ENCODE results near the gene ZNF610.

The ZNF610 gene

DNA sequence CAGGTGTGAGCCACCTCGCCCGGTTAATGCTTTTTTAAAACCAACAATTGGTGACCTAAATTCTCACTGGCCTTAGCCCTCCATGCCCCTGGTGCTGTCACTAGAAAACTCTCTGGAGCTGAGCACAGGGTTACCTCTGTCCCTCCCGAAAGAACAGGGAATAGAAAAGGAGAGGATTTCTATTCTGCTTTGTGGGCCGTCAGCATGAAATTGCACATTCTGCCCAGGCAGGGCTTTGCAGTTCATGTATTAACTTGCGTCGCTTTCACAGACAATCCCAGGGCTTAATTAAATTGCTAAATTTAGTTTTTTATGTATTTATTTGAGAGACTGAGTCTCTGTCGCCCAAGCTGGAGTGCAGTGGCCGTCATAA lies 39.7 kb upstream of the ZNF610 start:
- H3K9me2 ChIP-seq (replicated peaks; ENCODE audit: insufficient read depth, low read length): no peaks in the 10 kb centered on the region
- peak overlapping the region; percentile 61; the same call in 1 of the 2 replicates for H3K4me2 ChIP-seq (ENCODE audit: low read depth, low read length)
- no peaks in the 10 kb centered on the region; the same call in 1 of the 2 replicates for H3K36me3 ChIP-seq (replicated peaks; ENCODE audit: insufficient read depth, low read length)
- no peaks in the 10 kb centered on the region for H3K9me3 ChIP-seq (replicated peaks; ENCODE audit: insufficient read depth, low read length)
- H2AFZ ChIP-seq (ENCODE audit: low read length): peak overlapping the region; percentile 71
- peak overlapping the region; percentile 64 for H3K4me3 ChIP-seq (ENCODE audit: low read length)
- no peaks in the 10 kb centered on the region for H3K4me1 ChIP-seq (ENCODE audit: low read length)
- TF ChIP-seq EZH2phosphoT487 (IDR thresholded peaks at IDR 0.05; ENCODE audit: low read length): no peak
- H3K9ac ChIP-seq (ENCODE audit: low read length): no peak overlapping the region
- no peaks in the 10 kb centered on the region for H3K27me3 ChIP-seq (replicated peaks; ENCODE audit: insufficient read depth, low read length)
- H3K27ac ChIP-seq (ENCODE audit: low read length): no peak overlapping the region
- no peaks in the 10 kb centered on the region for H4K20me1 ChIP-seq (ENCODE audit: insufficient read depth, low read length)
- no peak for DNase-seq
- no peaks in the 10 kb centered on the region for H3K79me2 ChIP-seq (ENCODE audit: low read length)
- no peaks in the 10 kb centered on the region for H3F3A ChIP-seq (ENCODE audit: insufficient read depth, low read length)

DNA sequence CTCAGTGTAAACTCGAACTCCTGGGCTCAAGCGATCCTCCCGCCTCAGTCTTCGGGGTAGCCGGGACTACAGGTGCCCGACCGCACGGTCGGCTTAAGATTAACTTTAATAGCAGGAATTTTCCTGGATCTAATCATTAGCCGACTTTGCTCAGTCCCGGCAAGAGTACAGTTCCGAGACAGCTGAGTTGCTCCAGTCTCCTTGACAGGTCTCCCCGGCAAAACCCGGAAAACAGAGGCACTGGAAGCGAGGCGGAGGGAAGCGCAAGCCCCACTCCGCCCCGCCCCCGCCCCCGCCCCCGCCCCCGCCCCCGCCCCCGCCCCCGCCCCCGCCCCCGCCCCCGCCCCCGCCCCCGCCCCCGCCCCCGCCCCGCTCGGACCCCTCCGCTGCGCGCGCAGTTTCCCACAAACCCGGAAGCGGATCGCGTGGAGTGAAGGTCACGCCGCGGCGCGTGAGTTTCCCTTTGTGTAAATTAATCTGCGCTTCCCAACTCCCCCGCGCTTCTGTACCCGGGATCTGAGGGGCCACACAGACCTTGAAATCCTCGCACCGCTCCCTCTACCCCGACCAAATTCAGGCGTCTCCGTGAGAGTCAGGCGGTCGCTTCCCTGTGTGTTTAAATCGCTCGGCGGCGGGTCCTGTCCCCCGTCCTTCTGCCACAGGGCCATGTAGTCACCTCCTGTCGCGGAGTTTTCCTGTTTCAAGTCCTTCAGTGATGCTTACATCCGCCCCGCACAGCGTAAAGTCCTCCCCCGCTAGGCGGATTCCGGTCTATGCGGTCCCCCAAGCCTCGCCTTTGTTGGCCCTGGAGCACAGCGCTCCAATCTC lies 39.1 kb upstream of the ZNF610 start, which contains the start of gene ZNF480:
Gene ZNF480 (plus strand): TSS at position 397 of the 828 bp plus-strand sequence. CDS start 3,244 bp downstream, outside the sequence.
- Histone ChIP-seq H3K27me3 (replicated peaks; ENCODE audit: insufficient read depth, low read length) (no peaks in the 10 kb centered on the region), H2AFZ (ENCODE audit: low read length) (peak within 1 kb of the TSS; percentile 99), H3K4me1 (ENCODE audit: low read length) (no peaks in the 10 kb centered on the region), H3K4me2 (ENCODE audit: low read depth, low read length) (peak within 1 kb of the TSS; percentile 87), H3K9ac (ENCODE audit: low read length) (peak within 1 kb of the TSS; percentile 74), H3F3A (ENCODE audit: insufficient read depth, low read length) (no peaks in the 10 kb centered on the region), H3K4me3 (ENCODE audit: low read length) (peak within 1 kb of the TSS; percentile 92), H3K36me3 (replicated peaks; ENCODE audit: insufficient read depth, low read length) (no peaks in the 10 kb centered on the region; the same call in 1 of the 2 replicates), H3K9me2 (replicated peaks; ENCODE audit: insufficient read depth, low read length) (no peaks in the 10 kb centered on the region), H3K9me3 (replicated peaks; ENCODE audit: insufficient read depth, low read length) (no peaks in the 10 kb centered on the region), H3K79me2 (ENCODE audit: low read length) (no peaks in the 10 kb centered on the region), H3K27ac (ENCODE audit: low read length) (no peak within 1 kb of the TSS), H4K20me1 (ENCODE audit: insufficient read depth, low read length) (no peaks in the 10 kb centered on the region)
- peak; percentile 78 for DNase-seq
- TF ChIP-seq EZH2 (optimal IDR thresholded peaks at IDR 0.05; ENCODE audit: low read depth, low read length) (no peak), EZH2phosphoT487 (IDR thresholded peaks at IDR 0.05; ENCODE audit: low read length) (no peak)

DNA sequence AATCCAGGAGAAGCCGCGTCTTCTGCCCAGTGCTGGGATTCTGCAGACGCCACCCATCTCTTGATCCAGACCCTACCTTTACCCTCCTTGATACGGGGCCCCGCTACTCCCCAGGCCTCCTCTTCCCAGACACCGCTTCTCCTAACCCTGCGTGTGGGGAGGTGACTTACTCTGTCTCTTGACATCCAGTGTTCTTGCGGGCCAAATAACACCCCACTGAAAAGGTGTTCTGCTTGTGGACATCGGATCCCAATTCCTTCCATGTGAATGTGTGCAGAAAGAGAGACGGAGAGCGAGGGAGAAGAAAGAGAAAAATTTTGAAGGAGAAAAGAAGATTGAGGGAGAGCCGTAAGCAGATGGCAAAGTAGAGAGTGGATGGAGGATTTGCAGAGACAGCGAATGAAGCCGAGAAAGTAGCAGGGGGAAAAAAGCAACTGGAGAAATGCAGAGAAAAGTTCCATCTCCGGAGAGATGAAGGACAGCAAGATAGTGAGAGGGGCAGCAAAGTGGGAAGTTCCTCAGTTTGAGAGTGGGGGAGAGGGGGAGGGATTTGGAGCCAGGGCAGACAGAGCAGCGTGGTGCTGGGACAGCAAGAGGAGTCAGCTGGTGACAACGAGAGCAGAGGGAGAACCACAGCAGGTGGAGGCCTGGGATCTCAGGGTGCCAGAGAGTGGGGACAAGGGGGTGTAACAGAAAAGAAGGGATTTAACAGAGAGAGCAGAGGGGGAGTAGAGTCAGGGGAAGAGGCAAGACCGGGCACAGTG lies 38.3 kb upstream of the ZNF610 start:
- Histone ChIP-seq H3K9me2 (replicated peaks; ENCODE audit: insufficient read depth, low read length) (no peaks in the 10 kb centered on the region), H3K36me3 (replicated peaks; ENCODE audit: insufficient read depth, low read length) (no peaks in the 10 kb centered on the region; the same call in 1 of the 2 replicates), H3F3A (ENCODE audit: insufficient read depth, low read length) (no peaks in the 10 kb centered on the region), H4K20me1 (ENCODE audit: insufficient read depth, low read length) (no peaks in the 10 kb centered on the region), H3K4me2 (ENCODE audit: low read depth, low read length) (peak overlapping the region; percentile 87), H3K9ac (ENCODE audit: low read length) (peak overlapping the region; percentile 74; the same call in 1 of the 2 replicates), H3K9me3 (replicated peaks; ENCODE audit: insufficient read depth, low read length) (no peaks in the 10 kb centered on the region), H3K4me1 (ENCODE audit: low read length) (no peaks in the 10 kb centered on the region), H2AFZ (ENCODE audit: low read length) (peak overlapping the region; percentile 99), H3K79me2 (ENCODE audit: low read length) (no peaks in the 10 kb centered on the region), H3K27ac (ENCODE audit: low read length) (no peak overlapping the region), H3K27me3 (replicated peaks; ENCODE audit: insufficient read depth, low read length) (no peaks in the 10 kb centered on the region), H3K4me3 (ENCODE audit: low read length) (peak overlapping the region; percentile 92)
- no peak for DNase-seq
- TF ChIP-seq EZH2phosphoT487 (IDR thresholded peaks at IDR 0.05; ENCODE audit: low read length) (no peak), EZH2 (optimal IDR thresholded peaks at IDR 0.05; ENCODE audit: low read depth, low read length) (no peak)
- TF ChIP-seq, protein P1, sequence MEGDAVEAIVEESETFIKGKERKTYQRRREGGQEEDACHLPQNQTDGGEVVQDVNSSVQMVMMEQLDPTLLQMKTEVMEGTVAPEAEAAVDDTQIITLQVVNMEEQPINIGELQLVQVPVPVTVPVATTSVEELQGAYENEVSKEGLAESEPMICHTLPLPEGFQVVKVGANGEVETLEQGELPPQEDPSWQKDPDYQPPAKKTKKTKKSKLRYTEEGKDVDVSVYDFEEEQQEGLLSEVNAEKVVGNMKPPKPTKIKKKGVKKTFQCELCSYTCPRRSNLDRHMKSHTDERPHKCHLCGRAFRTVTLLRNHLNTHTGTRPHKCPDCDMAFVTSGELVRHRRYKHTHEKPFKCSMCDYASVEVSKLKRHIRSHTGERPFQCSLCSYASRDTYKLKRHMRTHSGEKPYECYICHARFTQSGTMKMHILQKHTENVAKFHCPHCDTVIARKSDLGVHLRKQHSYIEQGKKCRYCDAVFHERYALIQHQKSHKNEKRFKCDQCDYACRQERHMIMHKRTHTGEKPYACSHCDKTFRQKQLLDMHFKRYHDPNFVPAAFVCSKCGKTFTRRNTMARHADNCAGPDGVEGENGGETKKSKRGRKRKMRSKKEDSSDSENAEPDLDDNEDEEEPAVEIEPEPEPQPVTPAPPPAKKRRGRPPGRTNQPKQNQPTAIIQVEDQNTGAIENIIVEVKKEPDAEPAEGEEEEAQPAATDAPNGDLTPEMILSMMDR (IDR thresholded peaks at IDR 0.05; ENCODE audit: low read length): no peak

DNA sequence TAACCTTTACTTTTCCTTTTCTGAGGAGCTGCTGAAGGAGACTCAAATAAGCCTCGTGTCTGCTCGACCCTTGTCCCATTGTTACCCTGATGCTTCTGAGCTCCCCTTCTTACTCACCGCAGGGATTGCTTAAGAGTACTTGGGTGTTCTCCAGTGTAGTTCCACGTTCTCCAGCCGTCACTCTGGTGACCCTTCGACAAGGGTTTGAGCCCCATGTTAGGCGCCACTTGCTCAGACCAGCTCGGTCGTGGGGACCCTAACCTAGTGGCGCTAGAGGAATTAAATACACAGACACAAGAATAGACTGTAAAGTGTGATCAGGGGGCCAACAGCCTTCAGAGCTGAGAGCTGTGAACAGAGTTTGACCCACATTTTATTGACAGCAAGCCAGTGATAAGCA lies 28.8 kb upstream of the ZNF610 start:
- Histone ChIP-seq H2AFZ (ENCODE audit: low read length) (no peak overlapping the region), H3F3A (ENCODE audit: insufficient read depth, low read length) (no peaks in the 10 kb centered on the region), H3K4me2 (ENCODE audit: low read depth, low read length) (no peak overlapping the region), H3K27ac (ENCODE audit: low read length) (no peak overlapping the region), H3K4me1 (ENCODE audit: low read length) (no peaks in the 10 kb centered on the region), H3K9me3 (replicated peaks; ENCODE audit: insufficient read depth, low read length) (no peaks in the 10 kb centered on the region), H3K9me2 (replicated peaks; ENCODE audit: insufficient read depth, low read length) (no peaks in the 10 kb centered on the region), H4K20me1 (ENCODE audit: insufficient read depth, low read length) (no peaks in the 10 kb centered on the region), H3K36me3 (replicated peaks; ENCODE audit: insufficient read depth, low read length) (no peaks in the 10 kb centered on the region), H3K27me3 (replicated peaks; ENCODE audit: insufficient read depth, low read length) (no peaks in the 10 kb centered on the region), H3K79me2 (ENCODE audit: low read length) (no peaks in the 10 kb centered on the region), H3K4me3 (ENCODE audit: low read length) (no peak overlapping the region), H3K9ac (ENCODE audit: low read length) (no peak overlapping the region)
- no peak for DNase-seq
- TF ChIP-seq EZH2 (optimal IDR thresholded peaks at IDR 0.05; ENCODE audit: low read depth, low read length): no peak
- TF ChIP-seq, protein P1 (IDR thresholded peaks at IDR 0.05; ENCODE audit: low read length): no peak
- no peak for TF ChIP-seq EZH2phosphoT487 (IDR thresholded peaks at IDR 0.05; ENCODE audit: low read length)
